Ascending aorta (tissue), 2 donors: Measurements from ENCODE around the gene PARVA. TPM values are rescaled to one million over a fixed set of nuclear protein-coding genes. Genes with fewer than 3 reads are reported as not detected.

ENCODE experiments used
- DNase-seq, 2 donors: peaks; one replicate each; pipeline ENCODE4 v3.0.0-alpha.2; 2019; ENCODE audit warnings: low spot score in 2 of 2
- H3K27ac ChIP-seq, 2 donors: fragments of 200-600 bp; sonication (generic); one replicate each; pipeline ENCODE4 v1.5.1; 2016 to 2017; ENCODE audit warnings: mild to moderate bottlenecking in 1 of 2
- H3K27me3 ChIP-seq: fragments of 200-600 bp; sonication (generic); one replicate; pipeline ENCODE4 v1.5.1; 2017
- H3K36me3 ChIP-seq, 2 donors: fragments of 200-600 bp; sonication (generic); one replicate each; pipeline ENCODE4 v1.5.1; 2016
- H3K4me1 ChIP-seq, 2 donors: fragments of 200-600 bp; sonication (generic); one replicate each; pipeline ENCODE4 v1.5.1; 2016 to 2017; ENCODE audit warnings: mild to moderate bottlenecking in 1 of 2
- H3K4me3 ChIP-seq, 2 donors: fragments of 200-600 bp; sonication (generic); one replicate each; pipeline ENCODE4 v1.5.1; 2016 to 2017; ENCODE audit warnings: mild to moderate bottlenecking in 1 of 2
- H3K9me3 ChIP-seq, 2 donors: fragments of 200-600 bp; sonication (generic); one replicate each; pipeline ENCODE4 v1.5.1; 2016
- intact Hi-C: fragments of 100-400 bp; cut with DNase I; formaldehyde crosslinking; loops from one replicate; pipeline ENCODE4 v1.15.1; 2023
- total RNA-seq: library from RNA; depleted of rRNA; stranded (reverse); fragments of >200 nt; gene quantifications from one replicate; pipeline ENCODE4 v1.1.0, GENCODE V29; 2016
- TF ChIP-seq, protein P1 (sequence below), 3 experiments: fragments of 200-600 bp in 2 of 3; fragments of 450-650 bp in 1 of 3; sonication (generic) in 2 of 3; IDR thresholded peaks; one replicate each; pipeline ENCODE4 v1.5.1; 2016 to 2019; ENCODE audit warnings: antibody characterized with exemption in 3 of 3, mild to moderate bottlenecking in 1 of 3, moderate library complexity in 1 of 3

Gene PARVA
- total RNA-seq, 1 donor from 2014 or later = 51.6 TPM

DNA sequence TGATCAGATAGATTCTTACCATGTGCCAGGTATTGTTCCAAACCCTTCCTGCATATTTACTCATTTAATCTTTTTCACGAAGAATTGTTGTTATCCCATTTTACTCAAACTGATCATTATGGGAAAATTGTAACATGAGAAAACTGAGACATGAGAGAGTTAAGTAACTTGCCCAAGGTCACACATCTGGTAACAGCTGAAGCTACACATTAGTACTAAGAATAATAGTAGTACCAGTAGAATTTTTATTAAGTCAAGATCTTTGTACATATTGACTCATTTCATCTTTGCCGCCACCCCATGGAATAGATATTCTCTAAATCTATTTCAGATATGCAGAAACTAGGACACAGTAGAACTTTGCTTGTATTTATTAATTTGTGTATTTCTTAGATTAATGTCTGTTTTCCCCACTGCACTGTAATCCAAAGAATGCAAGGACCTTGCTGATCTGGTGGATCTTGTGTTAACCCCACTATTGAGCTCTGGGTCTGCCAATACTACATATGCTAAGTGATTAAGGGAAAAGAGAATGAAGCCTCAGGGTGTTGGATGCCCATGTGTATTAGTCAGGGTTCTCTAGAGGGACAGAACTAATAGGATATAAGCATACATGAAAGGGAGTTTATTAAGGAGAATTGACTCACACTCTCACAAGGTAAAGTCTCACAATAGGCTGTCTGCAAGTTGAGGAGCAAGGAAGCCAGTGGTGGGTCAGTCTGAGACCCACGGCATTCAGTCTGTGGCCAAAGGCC is 72.8 kb downstream of the PARVA start:
- intact Hi-C loops = no loop called here
- no peaks in the 10 kb centered on the region for H3K27me3 ChIP-seq
- no peak overlapping the region for H3K4me3 ChIP-seq
- H3K4me1 ChIP-seq = peaks cover 4 to 12% of the 10 kb centered on the region in 2 donors
- DNase-seq = no peak
- H3K9me3 ChIP-seq = no peaks in the 10 kb centered on the region
- TF ChIP-seq, protein P1, sequence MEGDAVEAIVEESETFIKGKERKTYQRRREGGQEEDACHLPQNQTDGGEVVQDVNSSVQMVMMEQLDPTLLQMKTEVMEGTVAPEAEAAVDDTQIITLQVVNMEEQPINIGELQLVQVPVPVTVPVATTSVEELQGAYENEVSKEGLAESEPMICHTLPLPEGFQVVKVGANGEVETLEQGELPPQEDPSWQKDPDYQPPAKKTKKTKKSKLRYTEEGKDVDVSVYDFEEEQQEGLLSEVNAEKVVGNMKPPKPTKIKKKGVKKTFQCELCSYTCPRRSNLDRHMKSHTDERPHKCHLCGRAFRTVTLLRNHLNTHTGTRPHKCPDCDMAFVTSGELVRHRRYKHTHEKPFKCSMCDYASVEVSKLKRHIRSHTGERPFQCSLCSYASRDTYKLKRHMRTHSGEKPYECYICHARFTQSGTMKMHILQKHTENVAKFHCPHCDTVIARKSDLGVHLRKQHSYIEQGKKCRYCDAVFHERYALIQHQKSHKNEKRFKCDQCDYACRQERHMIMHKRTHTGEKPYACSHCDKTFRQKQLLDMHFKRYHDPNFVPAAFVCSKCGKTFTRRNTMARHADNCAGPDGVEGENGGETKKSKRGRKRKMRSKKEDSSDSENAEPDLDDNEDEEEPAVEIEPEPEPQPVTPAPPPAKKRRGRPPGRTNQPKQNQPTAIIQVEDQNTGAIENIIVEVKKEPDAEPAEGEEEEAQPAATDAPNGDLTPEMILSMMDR (IDR thresholded peaks at IDR 0.05) = no peak
- H3K36me3 ChIP-seq = no peaks in the 10 kb centered on the region
- H3K27ac ChIP-seq = no peak overlapping the region

DNA sequence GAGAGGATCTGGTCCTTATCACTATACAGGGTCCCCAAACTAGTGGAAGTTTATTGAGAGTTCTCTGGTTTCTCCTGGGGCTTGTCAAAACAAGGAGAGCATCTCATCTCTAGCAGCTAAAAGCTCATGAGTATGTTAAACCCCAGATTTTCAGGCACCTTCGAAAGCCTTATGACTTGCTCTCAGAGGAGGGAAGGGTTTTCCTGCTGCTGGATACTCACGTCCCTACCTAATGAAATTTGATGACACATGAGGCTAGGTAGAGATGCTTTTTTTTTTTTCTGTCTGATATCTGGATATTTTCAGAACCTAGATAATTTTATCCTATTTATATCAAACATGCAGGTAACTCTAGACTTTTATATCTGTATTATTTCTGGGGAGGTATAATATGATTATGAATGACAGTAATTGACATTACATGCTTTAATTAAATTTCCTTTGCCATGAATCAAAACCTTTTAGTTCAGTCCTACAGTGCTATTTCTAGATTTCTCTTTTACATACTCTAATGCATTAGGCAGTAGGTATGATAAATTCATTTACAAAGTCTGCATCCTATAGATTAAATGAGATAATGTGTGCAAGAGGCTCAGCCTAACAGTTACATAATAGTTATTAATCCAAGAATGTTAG is 73.9 kb downstream of the PARVA start:
- no peaks in the 10 kb centered on the region for H3K36me3 ChIP-seq

GRCh38 chr11:12453243-12453642 is 75.9 kb downstream of the PARVA start:
- TF ChIP-seq, protein P1 (IDR thresholded peaks at IDR 0.05) = no peak

More for the DNA sequence above, 73.9 kb downstream of the PARVA start:
- TF ChIP-seq, protein P1 (IDR thresholded peaks at IDR 0.05) = no peak
- peaks cover 7 to 24% of the 10 kb centered on the region in 2 donors for H3K4me1 ChIP-seq
- no peaks in the 10 kb centered on the region for H3K27me3 ChIP-seq
- H3K4me3 ChIP-seq = no peak overlapping the region
- intact Hi-C loops = no loop called here
- H3K27ac ChIP-seq = no peak overlapping the region
- no peak for DNase-seq
- no peaks in the 10 kb centered on the region for H3K9me3 ChIP-seq

DNA sequence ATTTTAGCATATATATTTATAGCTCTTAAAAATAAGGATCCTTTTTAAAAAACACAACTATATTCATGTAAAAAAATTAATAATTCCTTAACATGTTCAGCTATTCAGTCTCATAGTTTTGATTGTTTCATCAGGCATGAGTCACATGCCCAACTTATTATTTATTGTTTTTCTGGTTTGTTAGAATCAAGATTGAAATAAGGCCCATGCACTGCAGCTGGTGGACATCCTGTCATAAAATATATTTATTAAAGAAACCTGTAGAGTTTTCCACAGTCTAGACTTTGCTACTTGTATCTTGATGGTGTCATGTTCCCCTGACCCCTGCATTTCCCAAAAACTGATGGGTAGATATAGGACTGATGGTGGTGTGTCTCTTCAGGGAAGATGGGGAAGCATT is 77.4 kb downstream of the PARVA start:
- no peaks in the 10 kb centered on the region for H3K9me3 ChIP-seq
- H3K36me3 ChIP-seq = no peaks in the 10 kb centered on the region
- TF ChIP-seq, protein P1 (IDR thresholded peaks at IDR 0.05) = no peak
- no peak overlapping the region for H3K4me3 ChIP-seq
- intact Hi-C loops = loop anchor here (5.0 kb wide), 1 partner anchor 77 kb away; the partner anchor contains the start of gene PARVA
- H3K27me3 ChIP-seq = no peaks in the 10 kb centered on the region
- peak overlapping the region in 1 of 2 donors; percentile 68 for H3K27ac ChIP-seq
- DNase-seq = no peak
- H3K4me1 ChIP-seq = peaks cover 7 to 54% of the 10 kb centered on the region in 2 donors

More at GRCh38 chr11:12453243-12453642, 75.9 kb downstream of the PARVA start:
- H3K4me3 ChIP-seq = no peak overlapping the region
- no peak overlapping the region for H3K27ac ChIP-seq
- DNase-seq = no peak
- no peaks in the 10 kb centered on the region for H3K27me3 ChIP-seq
- no peaks in the 10 kb centered on the region for H3K9me3 ChIP-seq
- intact Hi-C loops = no loop called here
- H3K36me3 ChIP-seq = no peaks in the 10 kb centered on the region
- H3K4me1 ChIP-seq = peaks cover 7 to 42% of the 10 kb centered on the region in 2 donors

DNA sequence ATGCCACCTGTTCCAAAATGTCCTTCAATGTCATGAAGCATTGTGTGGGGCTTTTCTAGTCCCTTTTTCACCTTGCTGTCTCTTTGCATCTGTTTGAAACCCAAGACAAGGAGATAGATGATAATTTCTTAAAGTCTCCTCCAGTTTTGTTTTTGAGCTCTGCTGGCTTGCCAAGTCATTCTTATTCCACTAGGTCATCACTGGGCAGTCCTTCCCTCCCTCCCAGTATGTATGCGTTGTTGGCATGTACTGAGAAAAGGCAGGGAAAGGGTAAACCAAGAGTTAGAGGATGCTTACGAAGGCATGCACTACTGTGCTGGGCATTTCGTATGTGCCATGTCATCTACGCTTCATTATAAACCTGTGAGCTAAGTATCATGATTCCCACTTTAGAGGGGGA is 78.6 kb downstream of the PARVA start:
- TF ChIP-seq, protein P1 (IDR thresholded peaks at IDR 0.05) = no peak
- DNase-seq = no peak
- Histone ChIP-seq H3K9me3 (no peaks in the 10 kb centered on the region), H3K36me3 (no peaks in the 10 kb centered on the region), H3K27ac (peak overlapping the region; percentile 40 to 68), H3K4me1 (peaks cover 7 to 63% of the 10 kb centered on the region in 2 donors), H3K27me3 (no peaks in the 10 kb centered on the region), H3K4me3 (no peak overlapping the region)
- intact Hi-C loops = loop anchor here (5.0 kb wide), 1 partner anchor 79 kb away; the partner anchor contains the start of gene PARVA
